ENCODE measurements around the gene RAB3C. TPM values are rescaled to one million over a fixed set of nuclear protein-coding genes. Genes with fewer than 3 reads are reported as not detected.

Gene RAB3C
- total RNA-seq, 1 experiment from 2014 or later, result not detected

- Histone ChIP-seq H3K36me3 (ENCODE audit: control insufficient read depth, insufficient read depth, low read length) (no peaks in the 10 kb centered on the region), H3K27ac (ENCODE audit: low read length) (no peak overlapping the region), H3K9me3 (ENCODE audit: control insufficient read depth, insufficient read depth, low read depth, low read length) (peaks cover 10% of the 10 kb centered on the region; the same call in 1 of the 2 replicates), H3K27me3 (ENCODE audit: control insufficient read depth, insufficient read depth, low read length) (no peaks in the 10 kb centered on the region), H3K4me1 (ENCODE audit: control insufficient read depth, insufficient read depth, low read length) (no peaks in the 10 kb centered on the region), H3K4me3 (ENCODE audit: low read depth in 2 of 2, low read length in 2 of 2) (no peak overlapping the region)
- no TSS peak for BruUV-seq (replicated peaks)
- intact Hi-C loops (cut with micrococcal nuclease; ENCODE audit: unreplicated experiment), result no loop called here
- TF ChIP-seq TCF7L2 (IDR thresholded peaks at IDR 0.05; ENCODE audit: low read depth, low read length) (no peak), CTCF (IDR thresholded peaks at IDR 0.05) (no peak)
- no peak for DNase-seq (ENCODE audit: low read depth, low spot score)
- ChIA-PET POLR2A (no interaction called here), CTCF (no interaction called here)
- in situ Hi-C loops (cut with HindIII; ENCODE audit: low pct_unique_long_range_greater_than_20kb, low sequenced_read_pairs), result no loop called here
- ATAC-seq, result no peak
Observed at GRCh38 chr5:58716713-58717112, 133.8 kb downstream of the RAB3C start.

GRCh38 chr5:58717303-58718007 is 134.6 kb downstream of the RAB3C start:
- ATAC-seq (no peak), DNase-seq (ENCODE audit: low read depth, low spot score) (no peak)
- no peaks in the 10 kb centered on the region for H3K27me3 ChIP-seq (ENCODE audit: control insufficient read depth, insufficient read depth, low read length)
- in situ Hi-C loops (cut with HindIII; ENCODE audit: low pct_unique_long_range_greater_than_20kb, low sequenced_read_pairs) (no loop called here), intact Hi-C loops (cut with micrococcal nuclease; ENCODE audit: unreplicated experiment) (no loop called here)
- ChIA-PET CTCF (no interaction called here), POLR2A (no interaction called here)
- peaks cover 10% of the 10 kb centered on the region; the same call in 1 of the 2 replicates for H3K9me3 ChIP-seq (ENCODE audit: control insufficient read depth, insufficient read depth, low read depth, low read length)
- no peaks in the 10 kb centered on the region for H3K36me3 ChIP-seq (ENCODE audit: control insufficient read depth, insufficient read depth, low read length)
- no TSS peak for BruUV-seq (replicated peaks)
- H3K4me3 ChIP-seq (ENCODE audit: low read depth in 2 of 2, low read length in 2 of 2), result no peak overlapping the region
- H3K27ac ChIP-seq (ENCODE audit: low read length), result no peak overlapping the region
- no peak for TF ChIP-seq CTCF (IDR thresholded peaks at IDR 0.05)
- TF ChIP-seq REST (IDR thresholded peaks at IDR 0.05; ENCODE audit: insufficient read depth in 1 of 2, low read depth in 2 of 2, low read length in 1 of 2), result no peak
- no peak for TF ChIP-seq SIN3A (IDR thresholded peaks at IDR 0.05; ENCODE audit: borderline replicate concordance, insufficient read depth, low read depth, low read length)
- TF ChIP-seq TCF7L2 (IDR thresholded peaks at IDR 0.05; ENCODE audit: low read depth, low read length), result no peak
- no peaks in the 10 kb centered on the region for H3K4me1 ChIP-seq (ENCODE audit: control insufficient read depth, insufficient read depth, low read length)

All from Panc1 (cell line).